Chondrocyte (in vitro differentiated cells): Measurements from ENCODE around the gene LRRN3. TPM values are rescaled to one million over a fixed set of nuclear protein-coding genes. Genes with fewer than 3 reads are reported as not detected.

Experiments
- DNase-seq: peaks from one replicate; pipeline ENCODE4 v3.0.0; 2021; ENCODE audit warnings: mixed read lengths, low spot score
- H3K27ac Mint-ChIP-seq: one replicate; pipeline ENCODE4 v1.8.0; 2021; ENCODE audit warnings: mild to moderate bottlenecking, moderate library complexity, mixed read lengths; ENCODE audit not compliant: unreplicated experiment
- H3K27me3 Mint-ChIP-seq: 2 replicates; pipeline ENCODE4 v1.8.0; 2021; ENCODE audit warnings: low read depth, mixed read lengths
- H3K36me3 Mint-ChIP-seq: 2 replicates; pipeline ENCODE4 v1.8.0; 2021; ENCODE audit warnings: low read depth, mixed read lengths
- H3K4me1 Mint-ChIP-seq: 2 replicates; pipeline ENCODE4 v1.8.0; 2021; ENCODE audit warnings: low read depth, mild to moderate bottlenecking, mixed read lengths
- H3K4me3 Mint-ChIP-seq: one replicate; pipeline ENCODE4 v1.8.0; 2021; ENCODE audit warnings: mild to moderate bottlenecking, moderate library complexity, mixed read lengths; ENCODE audit not compliant: unreplicated experiment
- H3K9me3 Mint-ChIP-seq: 2 replicates; pipeline ENCODE4 v1.8.0; 2021; ENCODE audit warnings: low read depth, mixed read lengths
- CTCF ChIP-seq: fragments of 200-600 bp; sonication (generic); IDR thresholded peaks from 2 replicates; pipeline ENCODE4 v1.5.0; 2021; ENCODE audit warnings: antibody characterized with exemption, mild to moderate bottlenecking, moderate library complexity
- total RNA-seq: library from RNA; stranded (reverse); gene quantifications from 3 replicates; pipeline ENCODE4 v1.2.1, GENCODE V29; 2021

The LRRN3 gene
- total RNA-seq, 1 donor from 2014 or later, result 0.65 TPM

- H3K36me3 Mint-ChIP-seq, result no peaks in the 10 kb centered on the region
- TF ChIP-seq CTCF, result no peak
- no peaks in the 10 kb centered on the region for H3K9me3 Mint-ChIP-seq
- no peak for DNase-seq
- H3K4me1 Mint-ChIP-seq, result no peaks in the 10 kb centered on the region
- H3K27ac Mint-ChIP-seq, result no peak overlapping the region
- H3K4me3 Mint-ChIP-seq, result no peak overlapping the region
- H3K27me3 Mint-ChIP-seq, result no peaks in the 10 kb centered on the region
Measured at GRCh38 chr7:111056371-111056770, 34.6 kb upstream of the LRRN3 start.

- Mint-ChIP-seq H3K27me3 (no peaks in the 10 kb centered on the region), H3K36me3 (no peaks in the 10 kb centered on the region), H3K9me3 (no peaks in the 10 kb centered on the region), H3K4me1 (no peaks in the 10 kb centered on the region), H3K27ac (no peak overlapping the region), H3K4me3 (no peak overlapping the region)
- DNase-seq, result no peak
- no peak for TF ChIP-seq CTCF
Measured at GRCh38 chr7:111057066-111057465, 33.9 kb upstream of the LRRN3 start.

GRCh38 chr7:111059833-111060232 is 31.1 kb upstream of the LRRN3 start:
- H3K4me3 Mint-ChIP-seq, result no peak overlapping the region
- no peak for TF ChIP-seq CTCF
- no peaks in the 10 kb centered on the region for H3K27me3 Mint-ChIP-seq
- H3K27ac Mint-ChIP-seq, result no peak overlapping the region
- no peak for DNase-seq
- H3K9me3 Mint-ChIP-seq, result peaks cover 7% of the 10 kb centered on the region
- H3K4me1 Mint-ChIP-seq, result no peaks in the 10 kb centered on the region
- H3K36me3 Mint-ChIP-seq, result peaks cover 3% of the 10 kb centered on the region

- H3K4me1 Mint-ChIP-seq, result no peaks in the 10 kb centered on the region
- H3K36me3 Mint-ChIP-seq, result peaks cover 5% of the 10 kb centered on the region
- no peak overlapping the region for H3K27ac Mint-ChIP-seq
- TF ChIP-seq CTCF, result no peak
- DNase-seq, result no peak
- H3K9me3 Mint-ChIP-seq, result peaks cover 10% of the 10 kb centered on the region
- no peak overlapping the region for H3K4me3 Mint-ChIP-seq
- H3K27me3 Mint-ChIP-seq, result no peaks in the 10 kb centered on the region
Measured at GRCh38 chr7:111063166-111063565, 27.8 kb upstream of the LRRN3 start.

- H3K4me1 Mint-ChIP-seq, result peaks cover 9% of the 10 kb centered on the region
- peaks cover 5% of the 10 kb centered on the region for H3K36me3 Mint-ChIP-seq
- no peak for DNase-seq
- no peak overlapping the region for H3K27ac Mint-ChIP-seq
- no peak overlapping the region for H3K4me3 Mint-ChIP-seq
- H3K27me3 Mint-ChIP-seq, result no peaks in the 10 kb centered on the region
- TF ChIP-seq CTCF, result no peak
- H3K9me3 Mint-ChIP-seq, result peaks cover 10% of the 10 kb centered on the region
Measured at GRCh38 chr7:111067251-111067650, 23.7 kb upstream of the LRRN3 start.
